Measurements from ENCODE around the gene CAMSAP2.

The CAMSAP2 gene

GRCh38 chr1:200900877-200901276 is 162.2 kb downstream of the CAMSAP2 start:
- DNase-seq: no peak

- no peak for DNase-seq
These were observed 162.7 kb downstream of the CAMSAP2 start for GRCh38 chr1:200901350-200901749.

- DNase-seq: no peak
These were observed 163.2 kb downstream of the CAMSAP2 start for GRCh38 chr1:200901796-200902444.

GRCh38 chr1:200903793-200904192 is 165.1 kb downstream of the CAMSAP2 start:
- no peak for DNase-seq

- DNase-seq: no peak
These were observed 166.1 kb downstream of the CAMSAP2 start for GRCh38 chr1:200904772-200905171.

GRCh38 chr1:200905411-200906052 is 166.8 kb downstream of the CAMSAP2 start:
- no peak for DNase-seq

GRCh38 chr1:200906491-200906890 is 167.8 kb downstream of the CAMSAP2 start:
- no peak for DNase-seq

- no peak for DNase-seq
These were observed 169.0 kb downstream of the CAMSAP2 start for GRCh38 chr1:200907611-200908097.

- no peak for DNase-seq
These were observed 169.6 kb downstream of the CAMSAP2 start for GRCh38 chr1:200908191-200908868.

GRCh38 chr1:200909071-200909470 is 170.4 kb downstream of the CAMSAP2 start:
- no peak for DNase-seq

GRCh38 chr1:200909757-200910239 is 171.1 kb downstream of the CAMSAP2 start:
- no peak for DNase-seq
